ENCODE data around the gene CHI3L1. TPM values are rescaled to one million over a fixed set of nuclear protein-coding genes. Genes with fewer than 3 reads are reported as not detected.

The CHI3L1 gene
- total RNA-seq, 1 experiment from 2014 or later, result not detected

GRCh38 chr1:203147376-203147775, 39.1 kb downstream of the CHI3L1 start (continued):
- TF ChIP-seq, protein P1, sequence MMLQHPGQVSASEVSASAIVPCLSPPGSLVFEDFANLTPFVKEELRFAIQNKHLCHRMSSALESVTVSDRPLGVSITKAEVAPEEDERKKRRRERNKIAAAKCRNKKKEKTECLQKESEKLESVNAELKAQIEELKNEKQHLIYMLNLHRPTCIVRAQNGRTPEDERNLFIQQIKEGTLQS (IDR thresholded peaks at IDR 0.05), result no peak
- TF ChIP-seq SP1 (IDR thresholded peaks at IDR 0.05; ENCODE audit: low read depth) (no peak), EZH2 (IDR thresholded peaks at IDR 0.05) (no peak), RAD21 (IDR thresholded peaks at IDR 0.05; ENCODE audit: low read depth) (no peak), POLR2A (IDR thresholded peaks at IDR 0.05; ENCODE audit: borderline replicate concordance, extremely low read depth, insufficient read depth, insufficient read length) (no peak), ZFX (IDR thresholded peaks at IDR 0.05) (no peak)

DNA sequence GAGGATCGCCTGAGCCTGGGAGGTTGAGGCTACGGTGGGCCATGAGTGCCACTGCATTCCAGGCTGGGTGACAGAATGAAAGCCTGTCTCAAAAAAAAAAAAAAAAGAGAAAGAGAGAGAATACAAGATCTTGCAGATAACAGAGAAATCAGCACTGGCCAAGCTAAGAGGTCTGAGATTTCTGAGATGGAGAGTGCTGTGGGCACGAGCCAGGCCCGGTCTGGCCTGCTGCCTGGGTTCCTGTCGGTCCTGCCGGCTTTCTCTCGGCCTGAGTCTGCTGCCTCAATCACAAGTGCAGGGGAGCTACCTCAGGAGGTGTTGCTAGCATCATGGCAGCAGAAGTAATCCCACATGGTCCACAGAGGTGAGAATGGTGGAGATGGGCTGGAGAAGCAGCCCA, 40.0 kb downstream of the CHI3L1 start:
- ChIA-PET POLR2A (no interaction called here), RAD21 (ENCODE audit: low non-redundant PET in 1 of 2, low total read pairs in 2 of 2, uncharacterized antibody in 2 of 2, unreplicated experiment in 2 of 2) (no interaction called here), CTCF (interaction anchor here (1.0 kb wide), 1 partner anchor 29 kb away, joined by 3 read pairs; no protein-coding TSS in a partner anchor)
- intact Hi-C loops (cut with micrococcal nuclease), result no loop called here
- Histone ChIP-seq H3K9me2 (ENCODE audit: insufficient read depth) (no peaks in the 10 kb centered on the region), H3K36me3 (ENCODE audit: control insufficient read depth in 1 of 2, insufficient read depth in 2 of 2, low read length in 2 of 2) (no peaks in the 10 kb centered on the region), H2AFZ (ENCODE audit: low read depth, low read length, poor library complexity, severe bottlenecking) (no peak overlapping the region), H4K20me1 (ENCODE audit: insufficient read depth) (no peaks in the 10 kb centered on the region), H3K4me2 (ENCODE audit: low read length) (no peak overlapping the region), H3K27me3 (ENCODE audit: insufficient read depth, low read length) (no peaks in the 10 kb centered on the region), H3K27ac (ENCODE audit: low read depth, low read length) (no peak overlapping the region), H3K4me1 (ENCODE audit: control insufficient read depth in 1 of 2, insufficient read depth in 2 of 2, low read length in 2 of 2) (peaks cover 0 to 7% of the 10 kb centered on the region in 2 experiments; a peak in 2 of 4 replicates), H3K79me2 (ENCODE audit: insufficient read depth, low read length) (no peaks in the 10 kb centered on the region), H3K9ac (ENCODE audit: low read length) (no peak overlapping the region), H3K9me3 (ENCODE audit: control insufficient read depth in 1 of 2, insufficient read depth in 1 of 2, low read depth in 1 of 2, low read length in 2 of 2) (no peaks in the 10 kb centered on the region), H3K4me3 (replicated peaks in 1 of 2; ENCODE audit: low read depth in 1 of 2, low read length in 2 of 2) (no peak overlapping the region)
- TF ChIP-seq ZFX (IDR thresholded peaks at IDR 0.05) (no peak), POLR2AphosphoS5 (IDR thresholded peaks at IDR 0.05; ENCODE audit: low read depth, low read length) (no peak), ZNF274 (IDR thresholded peaks at IDR 0.05; ENCODE audit: low read depth, low read length) (no peak), TCF7L2 (IDR thresholded peaks at IDR 0.05; ENCODE audit: borderline replicate concordance, extremely low read depth, insufficient read depth, insufficient read length) (no peak), JUND (IDR thresholded peaks at IDR 0.05) (no peak), CEBPB (IDR thresholded peaks at IDR 0.05; ENCODE audit: low read depth) (no peak), SP1 (IDR thresholded peaks at IDR 0.05; ENCODE audit: low read depth) (no peak), CBX3 (IDR thresholded peaks at IDR 0.05; ENCODE audit: low read depth) (no peak)
- DNase-seq (ENCODE audit: low read depth, low spot score), result no peak
- no peak for ATAC-seq
- no TSS peak for BruUV-seq (replicated peaks)
